Endothelial cell of umbilical vein (primary cell): ENCODE measurements around the gene ACOT7. TPM values are rescaled to one million over a fixed set of nuclear protein-coding genes. Genes with fewer than 3 reads are reported as not detected.

Experiments
- BruUV-seq: library from RNA; stranded (reverse); fragments of 400-500 nt; replicated peaks from 2 replicates; lab custom pipeline; 2021; lab: Mats Ljungman, UMichigan
- CTCF ChIA-PET: fragments of 300-600, 350-600 bp; sonication (Branson Sonifier 250); formaldehyde crosslinking; loops from one replicate; lab custom pipeline; 2021; ENCODE audit warnings: antibody characterized with exemption, inconsistent platforms; lab: Charles Lee
- POLR2A ChIA-PET: fragments of 300-600, 350-600 bp; sonication (Branson Sonifier 250); formaldehyde crosslinking; loops from one replicate; lab custom pipeline; 2021; ENCODE audit warnings: antibody characterized with exemption, inconsistent platforms; lab: Charles Lee
- DNase-seq: peaks from one replicate; pipeline ENCODE4 v3.0.0-alpha.2; 2011; ENCODE audit warnings: low read depth, low spot score
- FAIRE-seq: peaks from 2 replicates; lab custom pipeline; 2011; peaks lifted over from hg19 to GRCh38; lab: Jason Lieb, UNC
- H2AFZ ChIP-seq: 2 replicates; pipeline ENCODE4 v1.6.0; 2012; ENCODE audit warnings: low read depth, low read length, control low read depth, inconsistent platforms
- H3K27ac ChIP-seq: 2 replicates; pipeline ENCODE4 v1.5.1; 2011; ENCODE audit warnings: low read depth, mild to moderate bottlenecking, control low read depth, low read length, moderate library complexity; ENCODE audit not compliant: insufficient read depth
- H3K27me3 ChIP-seq, 2 experiments: 2 replicates each; pipeline versions ENCODE4 v1.6.0 to v1.6.1; 2011; ENCODE audit warnings: low read length in 2 of 2, mixed read lengths in 1 of 2; ENCODE audit not compliant: control insufficient read depth in 2 of 2, insufficient read depth in 2 of 2
- H3K36me3 ChIP-seq, 2 experiments: 2 replicates in 1 of 2; 3 replicates in 1 of 2; pipeline ENCODE4 v1.5.1; 2011; ENCODE audit warnings: low read length in 2 of 2, mild to moderate bottlenecking in 1 of 2, moderate library complexity in 1 of 2; ENCODE audit not compliant: control insufficient read depth in 2 of 2, insufficient read depth in 2 of 2; ENCODE audit errors: extremely low read depth in 1 of 2
- H3K4me1 ChIP-seq: 3 replicates; pipeline ENCODE4 v1.5.1; 2011; ENCODE audit warnings: mild to moderate bottlenecking, low read length; ENCODE audit not compliant: control insufficient read depth, insufficient read depth; ENCODE audit errors: extremely low read depth
- H3K4me2 ChIP-seq: 2 replicates; pipeline ENCODE4 v1.6.1; 2011; ENCODE audit warnings: low read length, control low read depth, mixed read lengths; ENCODE audit not compliant: insufficient read depth
- H3K4me3 ChIP-seq, 3 experiments: fragments of 200-600 bp in 1 of 3; sonication (generic), shearing (Covaris generic) in 1 of 3; replicated peaks in 1 of 3; 2 replicates each; pipeline ENCODE4 v1.5.1; 2011 to 2016; ENCODE audit warnings: control low read depth in 3 of 3, low read length in 3 of 3, mild to moderate bottlenecking in 2 of 3, inconsistent platforms in 1 of 3, low read depth in 1 of 3, moderate library complexity in 1 of 3; ENCODE audit not compliant: insufficient read depth in 1 of 3
- H3K79me2 ChIP-seq: 2 replicates; pipeline ENCODE4 v1.6.0; 2012; ENCODE audit warnings: low read length, inconsistent platforms; ENCODE audit not compliant: control insufficient read depth, insufficient read depth
- H3K9ac ChIP-seq: replicated peaks from 2 replicates; pipeline ENCODE3; 2011; ENCODE audit warnings: low read length, control low read depth; ENCODE audit not compliant: insufficient read depth; ENCODE audit errors: extremely low read depth
- H3K9me1 ChIP-seq: replicated peaks from 3 replicates; pipeline ENCODE4 v1.6.0; 2011; ENCODE audit warnings: mild to moderate bottlenecking, low read length; ENCODE audit not compliant: control insufficient read depth, insufficient read depth; ENCODE audit errors: extremely low read depth
- H3K9me3 ChIP-seq: replicated peaks from 2 replicates; pipeline ENCODE4 v1.5.1; 2012; ENCODE audit warnings: low read length, inconsistent platforms; ENCODE audit not compliant: control insufficient read depth, insufficient read depth
- H4K20me1 ChIP-seq: replicated peaks from 2 replicates; pipeline ENCODE3; 2011; ENCODE audit warnings: mild to moderate bottlenecking, low read length; ENCODE audit not compliant: control insufficient read depth, insufficient read depth; ENCODE audit errors: extremely low read depth
- EZH2 ChIP-seq: IDR thresholded peaks from 2 replicates; pipeline ENCODE4 v1.6.1; 2012; ENCODE audit warnings: borderline replicate concordance, low read depth, mild to moderate bottlenecking, moderate library complexity, low read length, inconsistent platforms; ENCODE audit not compliant: severe bottlenecking
- FOS ChIP-seq: IDR thresholded peaks from 2 replicates; pipeline ENCODE4 v1.6.1; 2011; ENCODE audit warnings: mild to moderate bottlenecking, low read length, moderate library complexity, borderline replicate concordance; ENCODE audit not compliant: insufficient read depth
- GATA2 ChIP-seq: IDR thresholded peaks from 2 replicates; pipeline ENCODE4 v1.7.0; 2011; ENCODE audit warnings: low read depth, mild to moderate bottlenecking, moderate library complexity, mixed read lengths, low read length; ENCODE audit not compliant: insufficient read length, insufficient read depth
- JUN ChIP-seq: IDR thresholded peaks from 2 replicates; pipeline ENCODE4 v1.6.1; 2011; ENCODE audit warnings: borderline replicate concordance, low read depth; ENCODE audit not compliant: insufficient read length, insufficient read depth
- MYC ChIP-seq: IDR thresholded peaks from one replicate; pipeline ENCODE4 v1.6.1; 2011; ENCODE audit warnings: mild to moderate bottlenecking, low read depth, low read length
- POLR2A ChIP-seq: IDR thresholded peaks from 2 replicates; pipeline ENCODE4 v1.6.1; 2012; ENCODE audit warnings: low read depth, mild to moderate bottlenecking, control low read depth, low read length
- POLR2AphosphoS5 ChIP-seq: IDR thresholded peaks from 2 replicates; pipeline ENCODE4 v1.6.1; 2012; ENCODE audit warnings: low read depth, mild to moderate bottlenecking, control low read depth, low read length, moderate library complexity; ENCODE audit not compliant: insufficient read depth
- dilution Hi-C: fragments of 300-500 bp; cut with MboI; formaldehyde crosslinking; loops from one replicate; pipeline ENCODE4 v1.15.0; 2019; ENCODE audit warnings: low sequenced_read_pairs; ENCODE audit not compliant: extremely low pct_ligation_motif_present
- intact Hi-C: fragments of 100-400 bp; cut with micrococcal nuclease; formaldehyde crosslinking; loops from one replicate; pipeline ENCODE4 v1.10.0; 2022
- polyA plus RNA-seq, 4 experiments: library from polyadenylated mRNA; depleted of rRNA in 3 of 4; stranded (reverse) in 3 of 4; unstranded in 1 of 4; fragments of >200 nt; gene quantifications; 2 replicates each; pipeline versions ENCODE4 v1.2.1 to v1.2.3, GENCODE V29; 2011 to 2012; ENCODE audit warnings: missing spikeins in 1 of 4
- total RNA-seq: library from RNA; stranded (reverse); gene quantifications from 2 replicates; pipeline ENCODE4 v1.2.3, GENCODE V29; 2021
- TF ChIP-seq, protein P1 (sequence below): IDR thresholded peaks from 2 replicates; pipeline ENCODE4 v1.6.1; 2011; ENCODE audit not compliant: insufficient read depth, insufficient read length
- TF ChIP-seq, protein P2 (sequence below), 2 donors: IDR thresholded peaks; 1 replicate in 1 of 2; 2 replicates in 1 of 2; pipeline ENCODE4 v1.5.1; 2011; ENCODE audit warnings: low read length in 2 of 2, mild to moderate bottlenecking in 2 of 2, moderate library complexity in 2 of 2, control low read depth in 1 of 2, inconsistent platforms in 1 of 2, low read depth in 1 of 2; ENCODE audit not compliant: insufficient read depth in 1 of 2; ENCODE audit errors: extremely low read depth in 1 of 2

ACOT7 gene
- total and polyA plus RNA-seq, 2 donors (not counting 3 experiments of a cell fraction or from before 2014, with no cell fraction given): 69.4 to 105 TPM

DNA sequence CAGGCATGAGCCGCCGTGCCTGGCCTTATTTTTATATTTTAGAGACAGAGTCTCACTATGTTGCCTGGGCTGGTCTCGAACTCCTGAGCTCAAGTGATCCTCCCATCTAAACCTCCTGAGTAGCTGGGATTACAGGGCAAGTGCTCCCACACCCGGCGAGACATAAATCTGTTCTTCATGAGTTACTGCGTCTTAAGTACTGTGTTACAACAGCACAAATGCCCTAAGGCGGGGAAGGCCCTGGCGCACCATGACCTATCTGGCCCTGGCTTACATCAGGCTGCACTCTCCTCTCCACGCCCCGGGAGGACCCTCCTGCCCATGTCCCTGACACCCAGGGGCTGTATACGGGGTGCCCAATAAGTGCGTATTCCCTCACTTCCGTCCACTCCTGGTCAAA, 136.9 kb downstream of the ACOT7 start:
- ChIA-PET CTCF (interaction anchor here (1.1 to 2.1 kb wide), 4 partner anchors 10 to 52 kb away, joined by 3 to 10 read pairs (median 4); no protein-coding TSS in a partner anchor), POLR2A (no interaction called here)
- Histone ChIP-seq H3K9ac (no peak overlapping the region), H3K4me1 (no peaks in the 10 kb centered on the region), H4K20me1 (no peaks in the 10 kb centered on the region), H3K27ac (no peak overlapping the region), H2AFZ (no peak overlapping the region), H3K9me3 (no peaks in the 10 kb centered on the region), H3K27me3 (no peaks in the 10 kb centered on the region), H3K4me3 (no peak overlapping the region), H3K9me1 (no peaks in the 10 kb centered on the region), H3K4me2 (no peak overlapping the region), H3K79me2 (no peaks in the 10 kb centered on the region), H3K36me3 (no peaks in the 10 kb centered on the region)
- dilution Hi-C loops (no loop called here), intact Hi-C loops (no loop called here)
- no peak for DNase-seq
- no peak for FAIRE-seq
- no TSS peak for BruUV-seq
- TF ChIP-seq POLR2AphosphoS5: no peak
- TF ChIP-seq MYC: no peak
- no peak for TF ChIP-seq FOS
- no peak for TF ChIP-seq EZH2
- TF ChIP-seq, protein P1, sequence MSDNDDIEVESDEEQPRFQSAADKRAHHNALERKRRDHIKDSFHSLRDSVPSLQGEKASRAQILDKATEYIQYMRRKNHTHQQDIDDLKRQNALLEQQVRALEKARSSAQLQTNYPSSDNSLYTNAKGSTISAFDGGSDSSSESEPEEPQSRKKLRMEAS: no peak
- TF ChIP-seq GATA2: no peak
- no peak for TF ChIP-seq JUN
- TF ChIP-seq POLR2A: no peak
- TF ChIP-seq, protein P2, sequence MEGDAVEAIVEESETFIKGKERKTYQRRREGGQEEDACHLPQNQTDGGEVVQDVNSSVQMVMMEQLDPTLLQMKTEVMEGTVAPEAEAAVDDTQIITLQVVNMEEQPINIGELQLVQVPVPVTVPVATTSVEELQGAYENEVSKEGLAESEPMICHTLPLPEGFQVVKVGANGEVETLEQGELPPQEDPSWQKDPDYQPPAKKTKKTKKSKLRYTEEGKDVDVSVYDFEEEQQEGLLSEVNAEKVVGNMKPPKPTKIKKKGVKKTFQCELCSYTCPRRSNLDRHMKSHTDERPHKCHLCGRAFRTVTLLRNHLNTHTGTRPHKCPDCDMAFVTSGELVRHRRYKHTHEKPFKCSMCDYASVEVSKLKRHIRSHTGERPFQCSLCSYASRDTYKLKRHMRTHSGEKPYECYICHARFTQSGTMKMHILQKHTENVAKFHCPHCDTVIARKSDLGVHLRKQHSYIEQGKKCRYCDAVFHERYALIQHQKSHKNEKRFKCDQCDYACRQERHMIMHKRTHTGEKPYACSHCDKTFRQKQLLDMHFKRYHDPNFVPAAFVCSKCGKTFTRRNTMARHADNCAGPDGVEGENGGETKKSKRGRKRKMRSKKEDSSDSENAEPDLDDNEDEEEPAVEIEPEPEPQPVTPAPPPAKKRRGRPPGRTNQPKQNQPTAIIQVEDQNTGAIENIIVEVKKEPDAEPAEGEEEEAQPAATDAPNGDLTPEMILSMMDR (IDR thresholded peaks at IDR 0.05; ENCODE audit: extremely low read depth in 1 of 2, insufficient read depth in 1 of 2, low read depth in 1 of 2, low read length in 2 of 2): no peak
